IPS-18c (cell line): Measurements from ENCODE around the gene NFIX.
A peak's percentile ranks its signal among the peaks of the same experiment; 100 is the strongest.

Source experiments
- H3K4me3 ChIP-seq: 2 replicates; pipeline ENCODE4 v1.7.0; 2013; ENCODE audit warnings: low read depth, mild to moderate bottlenecking, low read length, moderate library complexity; ENCODE audit not compliant: insufficient read depth
- H3K9me3 ChIP-seq: one replicate; pipeline ENCODE4 v1.6.1; 2013; ENCODE audit warnings: mild to moderate bottlenecking, low read length, moderate library complexity; ENCODE audit not compliant: control insufficient read depth, insufficient read depth

The NFIX gene

DNA sequence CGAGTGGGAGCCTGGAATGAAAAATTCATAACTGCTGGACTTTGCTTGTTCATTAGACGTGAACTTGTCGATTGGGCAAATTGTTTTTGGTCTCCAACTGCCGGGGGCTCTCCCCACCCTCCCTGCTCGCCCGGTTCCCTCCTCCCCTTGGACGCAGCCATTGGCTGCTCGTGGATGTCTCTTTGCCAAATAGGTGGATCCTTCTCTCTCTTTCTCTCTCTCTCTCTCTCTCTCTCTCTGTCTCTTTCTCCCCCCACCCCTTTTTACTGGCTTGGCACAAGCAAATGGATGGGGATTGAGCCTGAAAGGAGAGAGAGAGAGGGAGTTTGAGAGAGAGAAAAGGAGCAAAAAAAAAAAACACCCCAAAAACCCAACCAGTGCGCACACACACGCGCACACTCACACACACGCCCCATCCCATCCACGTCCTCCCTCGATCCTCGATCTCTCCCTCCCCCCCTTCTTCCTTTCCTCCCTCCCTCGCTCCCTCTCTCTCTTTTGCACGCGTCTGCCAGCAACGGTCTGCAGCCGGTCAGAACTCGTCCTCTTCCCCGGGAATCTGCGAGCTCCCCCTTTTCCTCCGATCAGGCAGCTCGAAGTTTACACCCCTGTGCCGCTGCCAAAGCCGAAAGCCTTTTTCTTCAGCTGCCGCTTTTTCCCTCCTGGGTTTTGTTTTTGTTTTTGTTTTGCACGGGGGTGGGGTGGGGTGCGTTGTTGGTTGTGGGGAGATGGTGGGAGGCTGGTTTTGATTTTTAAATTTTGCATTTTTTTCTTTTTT, 27.8 kb downstream of the NFIX start:
- H3K9me3 ChIP-seq = no peaks in the 10 kb centered on the region
- peak overlapping the region; percentile 28; the same call in 1 of the 2 replicates for H3K4me3 ChIP-seq

GRCh38 chr19:13023656-13024055, 28.4 kb downstream of the NFIX start:
- H3K4me3 ChIP-seq = no peak overlapping the region
- H3K9me3 ChIP-seq = no peaks in the 10 kb centered on the region

GRCh38 chr19:13024126-13024950, 29.1 kb downstream of the NFIX start:
- no peaks in the 10 kb centered on the region for H3K9me3 ChIP-seq
- H3K4me3 ChIP-seq = no peak overlapping the region

DNA sequence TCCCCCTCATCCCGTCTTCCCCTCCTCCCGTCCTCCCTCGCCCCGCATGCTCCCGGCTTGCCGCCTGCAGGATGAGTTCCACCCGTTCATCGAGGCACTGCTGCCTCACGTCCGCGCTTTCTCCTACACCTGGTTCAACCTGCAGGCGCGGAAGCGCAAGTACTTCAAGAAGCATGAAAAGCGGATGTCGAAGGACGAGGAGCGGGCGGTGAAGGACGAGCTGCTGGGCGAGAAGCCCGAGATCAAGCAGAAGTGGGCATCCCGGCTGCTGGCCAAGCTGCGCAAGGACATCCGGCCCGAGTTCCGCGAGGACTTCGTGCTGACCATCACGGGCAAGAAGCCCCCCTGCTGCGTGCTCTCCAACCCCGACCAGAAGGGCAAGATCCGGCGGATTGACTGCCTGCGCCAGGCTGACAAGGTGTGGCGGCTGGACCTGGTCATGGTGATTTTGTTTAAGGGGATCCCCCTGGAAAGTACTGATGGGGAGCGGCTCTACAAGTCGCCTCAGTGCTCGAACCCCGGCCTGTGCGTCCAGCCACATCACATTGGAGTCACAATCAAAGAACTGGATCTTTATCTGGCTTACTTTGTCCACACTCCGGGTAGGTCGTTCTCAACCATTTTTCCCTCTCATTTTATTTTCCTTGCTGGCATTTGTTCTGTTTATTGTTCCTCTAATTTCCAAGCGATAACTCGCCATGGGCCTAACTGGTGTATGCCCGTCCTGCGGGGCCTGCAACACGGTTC, 29.8 kb downstream of the NFIX start:
- Histone ChIP-seq H3K4me3 (no peak overlapping the region), H3K9me3 (no peaks in the 10 kb centered on the region)

DNA sequence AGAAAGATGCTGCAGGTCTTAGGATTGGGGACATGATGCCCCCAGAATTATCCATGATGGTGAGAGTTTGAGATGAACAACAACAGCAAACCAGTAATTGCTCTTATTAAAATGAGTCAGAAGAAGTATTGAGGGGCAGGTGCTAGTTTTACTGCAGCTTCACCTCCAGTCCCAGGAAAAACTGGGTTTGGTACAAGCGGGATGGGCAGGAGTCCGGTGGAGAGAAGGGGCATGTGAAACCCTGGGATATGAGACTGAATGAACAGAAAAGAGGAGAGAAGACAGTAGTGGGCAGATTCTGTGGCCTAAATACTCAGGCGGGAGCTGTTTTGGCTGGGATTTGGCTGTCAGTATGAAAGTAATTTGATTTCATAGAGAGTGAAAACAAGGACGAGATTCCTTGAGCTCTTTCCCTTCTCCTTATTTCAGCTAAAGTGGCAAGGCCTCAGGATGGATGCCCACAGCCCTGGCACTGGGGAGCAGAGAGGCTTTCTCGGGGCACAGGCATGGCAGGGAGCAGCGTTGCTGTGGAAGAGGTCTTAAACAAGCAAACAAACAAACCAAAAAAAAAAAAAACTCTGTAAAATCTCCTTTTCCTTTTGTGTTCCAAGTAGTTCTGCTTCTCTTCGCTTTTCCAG, 30.7 kb downstream of the NFIX start:
- Histone ChIP-seq H3K4me3 (no peak overlapping the region), H3K9me3 (no peaks in the 10 kb centered on the region)

- Histone ChIP-seq H3K4me3 (no peak overlapping the region), H3K9me3 (no peaks in the 10 kb centered on the region)
Observed at GRCh38 chr19:13026462-13027370, 31.4 kb downstream of the NFIX start.

GRCh38 chr19:13027557-13027956, 32.3 kb downstream of the NFIX start:
- no peaks in the 10 kb centered on the region for H3K9me3 ChIP-seq
- H3K4me3 ChIP-seq = no peak overlapping the region

GRCh38 chr19:13028027-13028426, 32.8 kb downstream of the NFIX start:
- H3K4me3 ChIP-seq = no peak overlapping the region
- no peaks in the 10 kb centered on the region for H3K9me3 ChIP-seq

- Histone ChIP-seq H3K4me3 (no peak overlapping the region), H3K9me3 (no peaks in the 10 kb centered on the region)
Observed at GRCh38 chr19:13029301-13029880, 34.1 kb downstream of the NFIX start.

GRCh38 chr19:13029893-13030292, 34.6 kb downstream of the NFIX start:
- Histone ChIP-seq H3K9me3 (no peaks in the 10 kb centered on the region), H3K4me3 (no peak overlapping the region)

DNA sequence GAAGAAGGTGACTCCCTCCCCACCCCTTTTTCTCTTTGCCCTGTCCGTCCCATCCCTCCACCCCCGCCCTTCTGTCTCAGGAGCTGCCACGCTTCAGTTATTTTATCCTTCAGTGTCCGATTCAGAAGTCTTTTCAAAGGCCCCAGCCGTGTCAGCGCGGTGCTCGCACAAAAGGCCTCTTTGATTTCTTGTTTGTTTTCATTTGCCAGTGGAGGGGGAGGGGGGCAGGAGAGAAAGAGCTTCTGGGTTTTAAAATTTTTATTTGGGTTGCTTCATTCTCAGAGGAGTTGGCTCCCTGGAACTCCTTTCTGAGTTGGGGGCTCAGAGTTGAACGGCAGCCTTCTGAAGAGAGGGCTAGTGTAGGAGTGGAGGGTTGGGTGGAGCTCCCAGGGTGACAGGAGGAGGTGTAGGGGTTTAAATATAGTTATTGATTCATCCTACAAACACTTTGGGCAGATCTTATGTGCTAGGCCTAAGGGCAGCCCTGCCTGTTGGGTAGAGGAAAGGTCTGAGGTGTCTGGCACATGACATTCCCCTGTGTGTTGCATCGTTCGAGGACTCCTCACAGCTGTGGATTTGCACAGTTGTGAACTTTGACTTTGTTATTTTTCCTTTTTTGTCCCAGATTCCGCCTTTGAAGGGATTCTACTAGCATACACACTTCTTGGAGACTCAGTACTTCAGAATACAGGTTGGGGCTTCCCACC, 36.8 kb downstream of the NFIX start:
- H3K9me3 ChIP-seq = no peaks in the 10 kb centered on the region
- no peak overlapping the region for H3K4me3 ChIP-seq

GRCh38 chr19:13032837-13033236, 37.6 kb downstream of the NFIX start:
- no peak overlapping the region for H3K4me3 ChIP-seq

GRCh38 chr19:13033244-13033643, 38.0 kb downstream of the NFIX start:
- H3K4me3 ChIP-seq = no peak overlapping the region
- no peaks in the 10 kb centered on the region for H3K9me3 ChIP-seq

More at GRCh38 chr19:13032837-13033236, 37.6 kb downstream of the NFIX start:
- no peaks in the 10 kb centered on the region for H3K9me3 ChIP-seq

DNA sequence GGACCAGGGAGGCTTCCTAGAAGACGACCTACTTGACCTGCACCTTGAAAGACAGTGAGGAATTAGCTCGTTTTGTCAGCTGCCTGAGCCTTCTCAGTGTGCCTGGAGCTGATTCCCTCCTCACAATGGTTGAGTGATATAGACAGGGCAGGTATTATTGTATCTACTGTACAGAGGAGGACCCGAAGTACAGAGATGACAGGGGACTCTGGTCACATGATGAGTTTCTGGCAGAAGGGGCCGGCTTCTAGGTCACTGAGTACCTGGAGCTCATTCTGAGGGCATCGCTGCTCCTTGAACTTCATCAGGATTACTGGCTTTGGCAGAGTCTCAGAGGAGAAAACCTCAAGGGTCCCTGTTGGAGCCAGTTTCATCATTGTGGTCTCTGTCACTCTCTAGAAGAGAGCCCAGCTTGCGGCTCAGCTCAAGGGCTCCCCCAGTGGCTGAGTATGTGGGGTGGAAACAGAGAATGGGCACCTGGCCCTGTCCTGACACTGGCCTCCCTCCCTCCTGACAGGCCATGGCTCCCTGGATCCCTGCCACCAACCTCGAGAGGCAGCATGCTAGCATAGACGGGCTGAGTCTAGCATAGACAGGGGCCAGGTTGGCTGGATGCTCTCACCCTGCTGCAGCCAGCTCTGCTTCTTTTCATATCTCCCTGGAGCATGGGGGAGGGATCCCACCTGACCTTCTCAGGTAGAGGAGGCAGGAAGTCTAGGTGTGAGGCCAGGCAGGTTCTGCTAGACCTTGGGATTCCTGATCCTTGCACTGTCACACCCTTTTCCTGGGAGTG, 38.7 kb downstream of the NFIX start:
- H3K9me3 ChIP-seq = no peaks in the 10 kb centered on the region
- H3K4me3 ChIP-seq = no peak overlapping the region

- H3K4me3 ChIP-seq = no peak overlapping the region
- no peaks in the 10 kb centered on the region for H3K9me3 ChIP-seq
Observed at GRCh38 chr19:13034636-13035035, 39.4 kb downstream of the NFIX start.
